Stimulated activated memory B cell treated with anti-CD40 and anti-IgM and Interleukin-4, amounts not matched to agents 10 μg/mL and 1 μg/mL and 100 μg/mL, for 72 hours (primary cell): ENCODE measurements around the gene TNFRSF21.
"Not testable (repeated sequence)": the region's sequence is repeated elsewhere in the genome, so short reads cannot be mapped to it uniquely, and the experiment has no call there.

Experiments
- ATAC-seq: fragments of 150-1000 bp; cut with Tn5 transposase; 2 replicates; pipeline ENCODE4 v1.10.0; 2021
- H3K27ac Mint-ChIP-seq: one replicate; pipeline ENCODE4 v1.8.0; 2022; ENCODE audit warnings: mild to moderate bottlenecking, mixed read lengths
- H3K27me3 Mint-ChIP-seq: one replicate; pipeline ENCODE4 v1.8.0; 2022; ENCODE audit warnings: mixed read lengths
- H3K36me3 Mint-ChIP-seq: one replicate; pipeline ENCODE4 v1.8.0; 2022; ENCODE audit warnings: mixed read lengths
- H3K4me1 Mint-ChIP-seq: one replicate; pipeline ENCODE4 v1.8.0; 2022; ENCODE audit warnings: mixed read lengths
- H3K4me3 Mint-ChIP-seq: one replicate; pipeline ENCODE4 v1.8.0; 2022; ENCODE audit warnings: mild to moderate bottlenecking, moderate library complexity, mixed read lengths
- H3K9me3 Mint-ChIP-seq: one replicate; pipeline ENCODE4 v1.8.0; 2022; ENCODE audit warnings: mixed read lengths

Gene TNFRSF21

DNA sequence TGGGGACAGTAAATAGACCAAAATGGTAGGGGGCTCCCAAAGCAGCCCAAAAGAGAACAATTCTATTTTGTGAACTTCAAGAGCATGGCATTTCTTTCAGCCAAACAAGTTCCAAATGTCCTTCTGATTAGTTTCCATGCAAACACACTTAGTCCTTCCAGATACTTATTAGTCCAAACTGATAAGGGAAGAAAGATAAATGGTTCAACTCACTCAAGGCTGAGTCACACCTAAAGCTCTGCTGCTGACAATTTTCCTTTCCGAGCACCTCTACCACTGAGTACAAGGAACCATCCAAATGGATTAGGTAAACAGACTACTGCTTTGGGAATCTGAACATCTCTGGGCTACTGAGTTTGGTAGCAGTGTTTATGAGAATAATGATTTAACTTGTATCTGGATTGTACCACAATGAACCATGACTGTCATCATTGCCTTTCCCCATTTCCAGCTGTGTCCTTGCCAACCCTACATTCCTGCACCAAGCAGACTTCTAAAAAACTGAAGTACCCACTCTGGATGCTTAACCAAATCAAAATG is 71.2 kb downstream of the TNFRSF21 start:
- no peaks in the 10 kb centered on the region for H3K9me3 Mint-ChIP-seq
- ATAC-seq = no peak
- H3K27ac Mint-ChIP-seq = no peak overlapping the region
- H3K4me3 Mint-ChIP-seq = no peak overlapping the region
- peaks cover 11% of the 10 kb centered on the region for H3K4me1 Mint-ChIP-seq
- H3K36me3 Mint-ChIP-seq = no peaks in the 10 kb centered on the region
- no peaks in the 10 kb centered on the region for H3K27me3 Mint-ChIP-seq

DNA sequence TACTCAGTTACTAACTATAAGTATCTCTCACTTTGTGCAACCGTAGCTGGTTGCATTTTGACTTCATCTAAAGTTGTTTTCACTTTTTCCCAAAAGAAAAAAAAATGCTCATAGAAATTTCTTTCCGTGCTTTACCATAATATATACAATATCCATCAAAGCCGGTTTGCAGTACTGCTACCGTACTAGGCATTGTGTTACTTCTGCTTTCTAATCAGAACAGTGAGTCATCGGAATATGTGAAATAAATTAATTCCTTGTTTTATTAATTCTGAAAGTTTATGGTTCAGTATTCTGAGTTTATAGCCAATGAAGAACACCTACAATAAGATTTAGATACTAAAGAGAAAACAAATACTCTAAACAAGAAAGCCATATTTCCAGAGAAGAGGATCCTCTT is 72.5 kb downstream of the TNFRSF21 start:
- H3K9me3 Mint-ChIP-seq = no peaks in the 10 kb centered on the region
- H3K27ac Mint-ChIP-seq = no peak overlapping the region
- ATAC-seq = no peak
- no peak overlapping the region for H3K4me3 Mint-ChIP-seq
- H3K36me3 Mint-ChIP-seq = no peaks in the 10 kb centered on the region
- H3K27me3 Mint-ChIP-seq = no peaks in the 10 kb centered on the region
- H3K4me1 Mint-ChIP-seq = peaks cover 6% of the 10 kb centered on the region

DNA sequence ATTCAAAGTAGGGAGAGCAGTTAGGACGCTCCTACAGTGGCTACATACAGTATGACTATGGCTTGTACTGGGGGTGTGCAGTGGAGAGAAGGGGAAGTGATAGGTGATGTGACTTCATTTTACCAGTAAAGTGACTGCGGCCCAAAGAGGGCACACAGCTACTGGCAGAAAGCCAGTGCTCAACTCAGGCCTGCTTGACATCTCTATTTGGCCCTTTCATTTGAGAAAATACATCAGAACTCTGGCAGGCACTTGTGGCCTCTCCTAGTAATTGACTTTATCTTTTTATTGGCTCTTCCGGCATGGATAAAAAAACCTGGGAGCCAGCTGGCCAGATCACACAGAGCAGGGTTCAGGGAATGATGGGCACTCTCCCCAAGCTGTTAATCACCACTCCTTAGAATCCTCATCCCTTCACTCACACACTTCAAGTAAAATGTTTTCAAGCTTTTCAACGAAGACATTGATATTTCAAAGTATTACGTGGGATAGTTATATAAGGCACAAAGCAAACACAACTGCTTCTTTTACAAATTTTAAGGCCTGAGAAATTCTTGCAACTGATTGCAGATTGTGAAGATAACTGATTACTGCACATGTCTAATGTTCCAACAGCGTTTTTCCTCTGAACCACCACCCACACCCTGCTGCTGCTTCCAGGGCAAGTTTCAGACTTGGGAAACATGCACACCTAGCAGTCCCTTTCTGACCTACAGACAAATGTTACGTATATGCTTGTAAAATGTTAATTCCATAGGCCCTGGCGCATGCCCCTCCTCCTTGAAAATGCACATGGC is 73.5 kb downstream of the TNFRSF21 start:
- Mint-ChIP-seq H3K27ac (no peak overlapping the region), H3K36me3 (no peaks in the 10 kb centered on the region), H3K27me3 (no peaks in the 10 kb centered on the region), H3K4me3 (no peak overlapping the region), H3K9me3 (no peaks in the 10 kb centered on the region), H3K4me1 (no peaks in the 10 kb centered on the region)
- peak; percentile 55 for ATAC-seq

DNA sequence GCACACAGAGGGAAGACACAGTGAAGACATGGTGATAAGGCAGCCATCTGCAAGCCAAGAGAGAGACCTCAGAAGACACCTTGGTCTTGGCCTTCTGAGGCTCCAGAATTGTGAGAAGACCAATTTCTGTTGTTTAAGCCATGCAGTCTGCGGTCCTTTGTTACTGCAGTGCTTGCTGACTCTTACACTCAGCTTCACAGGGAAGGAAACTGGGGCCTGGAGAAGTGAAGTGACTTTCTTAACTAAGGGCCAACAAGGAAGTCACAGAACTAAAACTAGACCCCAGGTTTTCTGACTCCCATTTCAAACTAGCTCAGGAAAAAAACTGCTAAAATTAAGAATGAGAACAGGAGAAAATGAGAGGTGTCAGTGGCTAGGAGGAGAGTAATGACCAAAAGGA is 74.3 kb downstream of the TNFRSF21 start:
- Mint-ChIP-seq H3K36me3 (no peaks in the 10 kb centered on the region), H3K9me3 (no peaks in the 10 kb centered on the region), H3K4me3 (no peak overlapping the region), H3K4me1 (no peaks in the 10 kb centered on the region), H3K27me3 (no peaks in the 10 kb centered on the region), H3K27ac (no peak overlapping the region)
- ATAC-seq = no peak

DNA sequence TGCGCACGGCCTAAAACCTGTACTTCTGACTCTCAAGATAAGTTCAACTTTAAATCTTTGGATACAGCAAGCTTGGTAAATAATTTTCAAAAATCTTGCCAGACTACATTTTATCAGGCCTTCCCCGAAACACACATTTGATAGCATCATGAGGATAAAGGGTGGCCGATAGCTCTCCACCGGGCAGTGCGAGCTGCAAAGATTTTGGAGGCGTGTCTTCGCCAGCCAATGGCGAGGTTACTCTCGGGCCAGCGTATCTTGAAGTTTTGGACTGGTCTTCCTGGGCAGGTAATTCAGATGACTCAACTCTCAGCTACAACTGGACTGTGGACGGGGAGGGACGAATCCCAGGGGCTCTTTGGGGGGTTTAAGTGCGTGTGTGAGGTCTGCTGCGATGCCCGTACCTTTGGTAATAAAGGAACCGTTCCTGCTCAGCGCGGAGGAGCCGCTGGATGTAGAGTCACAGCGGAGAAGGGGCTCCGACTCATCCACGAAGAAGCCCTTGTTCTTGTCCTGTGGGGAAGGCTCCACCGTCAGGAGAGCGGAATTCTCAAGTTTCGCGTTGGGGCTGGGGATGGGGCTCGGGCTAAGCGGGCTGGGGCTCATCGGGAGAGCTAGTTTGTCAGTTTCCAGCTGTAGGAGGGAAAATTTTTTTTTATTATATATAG is 75.3 kb downstream of the TNFRSF21 start:
- Mint-ChIP-seq H3K36me3 (no peaks in the 10 kb centered on the region), H3K27ac (no peak overlapping the region), H3K4me3 (no peak overlapping the region), H3K9me3 (no peaks in the 10 kb centered on the region), H3K27me3 (no peaks in the 10 kb centered on the region), H3K4me1 (no peaks in the 10 kb centered on the region)
- no peak for ATAC-seq

DNA sequence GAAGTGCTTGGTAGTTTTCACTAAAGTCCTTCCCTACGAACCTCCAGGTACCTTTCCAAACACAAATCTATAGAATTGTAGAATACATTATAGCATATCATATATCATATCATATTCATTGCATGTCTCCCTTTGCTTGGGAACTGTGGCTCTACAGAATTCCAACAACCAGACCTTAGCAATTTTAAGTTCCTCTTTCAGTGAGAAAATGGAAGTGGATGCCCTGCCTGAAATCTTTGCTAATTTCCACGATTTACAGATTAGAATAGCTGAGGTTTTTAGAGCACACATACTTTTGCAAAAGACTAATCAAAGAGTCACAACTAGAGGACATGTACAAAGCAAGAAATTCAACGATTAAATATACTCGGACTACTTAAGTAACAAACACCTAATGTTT is 78.6 kb downstream of the TNFRSF21 start:
- Mint-ChIP-seq H3K27me3 (no peaks in the 10 kb centered on the region), H3K36me3 (no peaks in the 10 kb centered on the region), H3K27ac (no peak overlapping the region), H3K9me3 (peaks cover 3% of the 10 kb centered on the region), H3K4me1 (no peaks in the 10 kb centered on the region), H3K4me3 (no peak overlapping the region)
- no peak for ATAC-seq

DNA sequence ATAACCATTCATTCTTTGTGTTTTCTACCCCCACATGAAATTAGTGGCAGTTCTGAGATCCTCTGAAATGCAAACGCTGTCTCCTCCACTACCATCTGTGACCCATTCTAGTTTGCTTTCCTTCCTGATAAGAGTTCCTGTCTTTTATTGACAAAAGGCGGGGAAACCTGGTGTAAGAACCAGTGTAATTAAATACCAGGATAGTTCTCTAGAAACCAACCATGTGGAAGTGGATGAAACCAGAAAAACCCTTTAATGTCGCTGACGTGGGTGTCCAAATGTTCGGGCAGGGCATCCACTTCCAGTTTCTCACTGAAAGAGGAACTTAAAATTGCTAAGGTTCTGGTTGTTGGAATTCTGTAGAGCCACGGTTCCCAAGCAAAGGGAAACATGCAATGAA is 79.1 kb downstream of the TNFRSF21 start:
- no peaks in the 10 kb centered on the region for H3K27me3 Mint-ChIP-seq
- H3K9me3 Mint-ChIP-seq = peaks cover 3% of the 10 kb centered on the region
- H3K27ac Mint-ChIP-seq = no peak overlapping the region
- no peaks in the 10 kb centered on the region for H3K4me1 Mint-ChIP-seq
- H3K36me3 Mint-ChIP-seq = no peaks in the 10 kb centered on the region
- no peak for ATAC-seq
- H3K4me3 Mint-ChIP-seq = no peak overlapping the region

DNA sequence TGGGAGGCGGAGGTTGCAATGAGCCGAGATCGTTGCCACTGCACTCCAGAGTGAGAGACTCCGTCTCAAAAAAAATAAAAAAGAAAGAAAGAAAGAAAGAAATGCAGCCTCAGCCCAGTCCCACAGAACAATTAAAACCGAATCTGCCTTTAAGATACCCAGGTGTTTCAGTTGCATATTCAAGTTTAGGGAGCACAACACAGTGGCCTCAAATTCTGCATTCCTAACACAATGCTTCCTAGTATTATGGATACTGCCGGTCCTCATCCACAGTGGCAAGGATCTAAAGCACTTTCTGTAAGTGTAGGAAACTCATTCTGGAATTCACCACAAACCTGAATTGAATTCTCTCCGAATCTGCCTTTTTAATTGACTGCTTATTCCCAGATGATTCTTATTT is 80.5 kb downstream of the TNFRSF21 start:
- Mint-ChIP-seq H3K27me3 (no peaks in the 10 kb centered on the region), H3K36me3 (no peaks in the 10 kb centered on the region), H3K4me1 (no peaks in the 10 kb centered on the region), H3K4me3 (no peak overlapping the region), H3K27ac (no peak overlapping the region), H3K9me3 (peaks cover 3% of the 10 kb centered on the region)
- ATAC-seq = no peak

DNA sequence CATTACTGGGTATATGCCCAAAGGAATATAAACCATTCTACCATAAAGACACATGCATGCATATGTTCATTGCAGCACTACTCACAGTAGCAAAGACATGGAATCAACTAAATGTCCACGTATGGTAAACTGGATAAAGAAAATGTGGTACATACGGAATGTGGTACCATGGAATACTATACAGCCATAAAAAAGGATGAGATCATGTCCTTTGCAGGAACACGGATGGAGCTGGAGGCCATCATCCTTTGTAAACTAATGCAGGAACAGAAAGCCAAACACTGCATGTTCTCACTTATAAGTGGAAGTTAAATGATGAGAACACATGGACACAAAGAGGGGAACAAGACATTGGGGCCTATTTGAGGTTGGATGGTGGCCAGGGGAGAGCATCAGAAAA is 81.6 kb downstream of the TNFRSF21 start:
- H3K36me3 Mint-ChIP-seq, H3K27me3 Mint-ChIP-seq, H3K4me3 Mint-ChIP-seq, H3K27ac Mint-ChIP-seq, H3K9me3 Mint-ChIP-seq, ATAC-seq, H3K4me1 Mint-ChIP-seq: not testable (repeated sequence)

DNA sequence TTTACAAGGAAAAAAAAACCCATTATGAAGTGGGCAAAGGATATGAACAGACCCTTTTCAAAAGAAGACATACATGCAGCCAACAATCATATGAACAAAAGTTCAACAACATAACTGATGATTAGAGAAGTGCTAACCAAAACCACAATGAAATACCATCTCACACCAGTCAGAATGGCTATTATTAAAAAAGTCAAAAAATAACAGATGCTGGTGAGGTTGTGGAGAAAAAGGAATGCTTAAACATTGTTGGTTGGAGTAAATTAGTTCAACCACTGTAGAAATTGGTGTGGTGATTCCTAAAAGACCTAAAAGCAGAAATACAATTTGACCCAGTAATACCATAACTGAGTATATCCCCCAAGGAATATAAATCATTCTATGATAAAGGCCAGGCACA is 86.5 kb downstream of the TNFRSF21 start:
- ATAC-seq, H3K27ac Mint-ChIP-seq, H3K4me3 Mint-ChIP-seq, H3K36me3 Mint-ChIP-seq, H3K4me1 Mint-ChIP-seq: not testable (repeated sequence)
- Mint-ChIP-seq H3K9me3 (peaks cover 11% of the 10 kb centered on the region), H3K27me3 (peaks cover 12% of the 10 kb centered on the region)

DNA sequence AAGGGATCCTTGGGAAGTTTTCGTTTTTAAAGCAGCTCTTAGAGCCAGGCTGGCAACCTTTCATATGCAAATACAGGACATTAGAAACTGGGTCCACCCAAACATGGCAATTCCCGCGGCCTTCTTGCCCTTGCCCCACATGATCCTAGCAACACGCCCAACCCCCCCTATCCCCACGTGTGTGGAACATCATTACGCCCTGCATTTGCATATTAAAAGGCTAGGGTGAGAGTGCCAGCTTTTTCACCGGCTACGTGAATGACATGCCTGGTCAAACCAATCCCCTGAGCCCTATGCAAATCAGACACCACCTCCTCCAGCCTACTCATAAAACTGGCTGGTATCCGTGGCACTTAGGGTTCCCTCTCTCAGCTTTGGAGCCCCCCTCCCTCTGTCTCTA is 88.1 kb downstream of the TNFRSF21 start:
- no peak overlapping the region for H3K4me3 Mint-ChIP-seq
- H3K4me1 Mint-ChIP-seq = no peaks in the 10 kb centered on the region
- peaks cover 8% of the 10 kb centered on the region for H3K9me3 Mint-ChIP-seq
- peaks cover 12% of the 10 kb centered on the region for H3K27me3 Mint-ChIP-seq
- no peaks in the 10 kb centered on the region for H3K36me3 Mint-ChIP-seq
- H3K27ac Mint-ChIP-seq = no peak overlapping the region
- no peak for ATAC-seq

DNA sequence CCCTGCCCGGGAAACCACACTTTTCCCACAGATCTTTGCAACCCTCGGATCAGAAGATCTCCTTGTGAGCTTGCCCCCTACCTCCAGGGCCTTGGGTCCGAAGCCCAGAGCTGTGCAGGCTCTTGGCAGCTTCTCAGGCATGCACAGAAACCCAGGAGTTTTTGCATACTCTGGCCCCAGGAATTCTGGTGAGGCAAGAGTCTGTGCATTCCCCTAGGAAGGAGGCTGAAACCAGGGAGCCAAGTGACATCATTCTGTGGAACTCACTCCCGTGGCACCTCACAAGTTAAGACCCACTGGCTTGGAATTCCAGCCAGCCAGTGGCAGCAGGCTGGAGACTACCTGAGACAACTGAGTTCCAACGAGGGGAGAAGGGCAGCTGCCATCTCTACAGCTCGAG is 100.1 kb downstream of the TNFRSF21 start:
- H3K4me3 Mint-ChIP-seq = no peak overlapping the region
- ATAC-seq = no peak
- H3K4me1 Mint-ChIP-seq = no peaks in the 10 kb centered on the region
- H3K36me3 Mint-ChIP-seq = no peaks in the 10 kb centered on the region
- H3K9me3 Mint-ChIP-seq = peaks cover 8% of the 10 kb centered on the region
- H3K27me3 Mint-ChIP-seq = no peaks in the 10 kb centered on the region
- no peak overlapping the region for H3K27ac Mint-ChIP-seq

DNA sequence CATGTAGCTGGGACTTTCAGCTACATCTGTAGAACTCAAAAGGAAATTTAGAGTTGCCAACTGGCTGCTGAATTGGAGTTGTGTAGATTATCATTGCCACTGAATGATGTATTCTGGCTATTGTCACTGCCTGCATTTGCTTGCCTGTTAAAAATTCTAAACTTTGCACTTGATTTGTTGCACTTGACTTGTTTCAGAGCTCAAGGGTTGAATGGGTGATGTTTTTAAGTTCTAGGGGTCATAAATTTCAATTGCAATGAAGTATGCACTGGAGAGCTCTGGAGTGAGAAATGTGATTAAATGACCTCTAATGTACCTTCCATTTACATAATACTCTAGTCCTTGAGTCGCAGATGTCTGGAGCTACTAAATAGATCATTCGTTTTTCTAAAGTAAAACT is 102.4 kb downstream of the TNFRSF21 start:
- ATAC-seq = no peak
- Mint-ChIP-seq H3K27me3 (no peaks in the 10 kb centered on the region), H3K4me1 (peaks cover 6% of the 10 kb centered on the region), H3K4me3 (no peak overlapping the region), H3K36me3 (no peaks in the 10 kb centered on the region), H3K27ac (no peak overlapping the region), H3K9me3 (no peaks in the 10 kb centered on the region)

DNA sequence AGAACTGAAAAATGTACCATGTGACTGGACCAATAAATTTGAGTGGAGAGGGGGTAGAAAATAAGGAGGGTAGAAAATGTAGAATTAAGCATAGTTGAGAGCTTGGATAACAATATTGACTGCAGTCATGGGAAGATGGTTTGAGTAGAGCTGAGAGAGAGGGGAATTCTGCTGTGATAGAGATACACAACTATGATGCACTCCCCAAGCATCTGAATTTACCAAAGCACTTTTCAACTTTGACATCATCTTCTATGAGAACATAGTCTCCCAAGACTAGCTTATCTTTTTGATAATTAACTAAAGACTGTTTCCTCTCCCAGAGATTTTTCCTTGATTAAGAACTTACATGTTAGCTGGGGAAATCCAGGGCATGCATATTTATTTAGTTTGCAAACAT is 103.1 kb downstream of the TNFRSF21 start:
- no peak for ATAC-seq
- Mint-ChIP-seq H3K4me3 (no peak overlapping the region), H3K27me3 (no peaks in the 10 kb centered on the region), H3K4me1 (peaks cover 6% of the 10 kb centered on the region), H3K9me3 (no peaks in the 10 kb centered on the region), H3K36me3 (no peaks in the 10 kb centered on the region), H3K27ac (no peak overlapping the region)

DNA sequence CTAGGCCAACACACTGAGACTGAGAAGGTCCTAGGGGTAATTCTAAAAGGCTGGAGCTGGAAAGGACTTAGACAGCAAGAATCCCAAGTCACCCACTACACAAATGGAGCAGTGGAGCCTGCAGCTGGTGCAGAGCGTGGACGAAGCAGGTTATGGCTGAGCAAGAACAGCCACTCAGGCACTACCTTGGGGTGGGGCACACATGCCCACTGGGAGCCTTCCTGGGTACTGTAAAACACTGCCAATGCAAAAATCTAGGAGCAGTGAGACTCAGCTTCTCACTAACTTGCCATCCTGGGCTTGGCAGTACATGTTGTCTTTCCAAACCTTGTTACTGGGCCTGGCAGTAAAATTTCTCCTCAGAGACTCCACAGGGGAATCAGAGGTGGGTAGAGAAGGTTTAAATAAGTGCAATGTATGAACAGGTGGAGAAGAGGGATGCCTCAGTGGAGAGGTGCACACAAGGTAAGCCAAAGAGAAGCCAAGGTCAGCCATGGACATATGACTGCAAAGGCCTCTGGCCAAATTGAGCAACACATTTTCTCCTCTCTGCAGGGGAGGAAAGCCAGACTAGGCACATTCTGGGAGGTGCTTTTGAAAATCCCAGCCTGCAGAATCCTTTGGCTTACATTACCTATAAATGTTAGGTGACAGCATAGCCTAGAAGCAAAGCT is 105.6 kb downstream of the TNFRSF21 start:
- no peak overlapping the region for H3K27ac Mint-ChIP-seq
- ATAC-seq = peak; percentile 21
- H3K4me1 Mint-ChIP-seq = peaks cover 6% of the 10 kb centered on the region
- no peak overlapping the region for H3K4me3 Mint-ChIP-seq
- H3K9me3 Mint-ChIP-seq = no peaks in the 10 kb centered on the region
- H3K36me3 Mint-ChIP-seq = no peaks in the 10 kb centered on the region
- H3K27me3 Mint-ChIP-seq = no peaks in the 10 kb centered on the region
